Aorta (tissue), 5 donors: ENCODE measurements around the gene PALLD. TPM values are rescaled to one million over a fixed set of nuclear protein-coding genes. Genes with fewer than 3 reads are reported as not detected.

Experiments
- ATAC-seq: fragments of 200-7000 bp; cut with Tn5 transposase; one replicate; pipeline ENCODE4 v1.9.1; 2022; ENCODE audit warnings: moderate library complexity; ENCODE audit not compliant: low FRiP score
- DNase-seq, 2 donors: peaks; one replicate each; pipeline ENCODE4 v3.0.0-alpha.2; 2020
- H3K27ac ChIP-seq, 2 donors: one replicate each; pipeline ENCODE4 v1.5.1; 2013; ENCODE audit warnings: low read length in 2 of 2, mild to moderate bottlenecking in 2 of 2, moderate library complexity in 2 of 2, control low read depth in 1 of 2, inconsistent platforms in 1 of 2, low read depth in 1 of 2
- H3K27me3 ChIP-seq, 2 donors: one replicate each; pipeline ENCODE4 v1.6.1; 2013; ENCODE audit warnings: control low read depth in 1 of 2, low read length in 1 of 2, mild to moderate bottlenecking in 1 of 2, moderate library complexity in 1 of 2; ENCODE audit not compliant: insufficient read depth in 2 of 2, control insufficient read depth in 1 of 2
- H3K36me3 ChIP-seq, 2 donors: one replicate each; pipeline ENCODE4 v1.6.1; 2013; ENCODE audit warnings: control low read depth in 1 of 2, low read length in 1 of 2, mild to moderate bottlenecking in 1 of 2; ENCODE audit not compliant: insufficient read depth in 2 of 2, control insufficient read depth in 1 of 2
- H3K4me1 ChIP-seq, 2 donors: one replicate each; pipeline ENCODE4 v1.6.1; 2013; ENCODE audit warnings: low read length in 2 of 2, control low read depth in 1 of 2, mild to moderate bottlenecking in 1 of 2, moderate library complexity in 1 of 2; ENCODE audit not compliant: insufficient read depth in 2 of 2, control insufficient read depth in 1 of 2
- H3K4me3 ChIP-seq, 2 donors: one replicate each; pipeline ENCODE4 v1.5.1; 2013; ENCODE audit warnings: low read length in 2 of 2, control low read depth in 1 of 2, mild to moderate bottlenecking in 1 of 2
- H3K9me3 ChIP-seq: one replicate; pipeline ENCODE4 v1.6.1; 2013; ENCODE audit warnings: mild to moderate bottlenecking, low read length; ENCODE audit not compliant: control insufficient read depth
- WGBS, 2 donors: extraction: QIAGEN DNeasy Blood & Tissue Kit; methylation state at CpG; one replicate each; pipeline ENCODE4 v1.1.7; 2013; 5-methylcytosine and 5-hydroxymethylcytosine counted together
- intact Hi-C, 2 donors: fragments of 100-400 bp; cut with DNase I; formaldehyde crosslinking; loops; one replicate each; pipeline versions ENCODE4 v1.14.2 to v1.15.0; 2022
- polyA plus RNA-seq, 2 donors: library from polyadenylated mRNA; stranded (reverse); fragments of 200-250 nt; gene quantifications; one replicate each; pipeline ENCODE4 v1.2.3, GENCODE V29; 2013
- total RNA-seq, 2 donors: library from RNA; stranded (reverse); fragmentation: NEBNext Ultra II Directional; extraction: Animal tissue kit (Norgen Biotek cat#: 25700); gene quantifications; one replicate each; pipeline ENCODE4 v1.2.1, GENCODE V29; 2021
- donor health status: healthy with polysubstance abuse.
- donor health status: Bipolar disorder and iron deficiency.
- donor health status: DM: no; HTN: no; CAD: no.
- donor health status: DM: no; HTN: no; CAD: no.
- donor health status: DM: yes; HTN: yes; CAD: no.

The PALLD gene
- total and polyA plus RNA-seq, 4 donors, result 253 to 626 (median 464) TPM

DNA sequence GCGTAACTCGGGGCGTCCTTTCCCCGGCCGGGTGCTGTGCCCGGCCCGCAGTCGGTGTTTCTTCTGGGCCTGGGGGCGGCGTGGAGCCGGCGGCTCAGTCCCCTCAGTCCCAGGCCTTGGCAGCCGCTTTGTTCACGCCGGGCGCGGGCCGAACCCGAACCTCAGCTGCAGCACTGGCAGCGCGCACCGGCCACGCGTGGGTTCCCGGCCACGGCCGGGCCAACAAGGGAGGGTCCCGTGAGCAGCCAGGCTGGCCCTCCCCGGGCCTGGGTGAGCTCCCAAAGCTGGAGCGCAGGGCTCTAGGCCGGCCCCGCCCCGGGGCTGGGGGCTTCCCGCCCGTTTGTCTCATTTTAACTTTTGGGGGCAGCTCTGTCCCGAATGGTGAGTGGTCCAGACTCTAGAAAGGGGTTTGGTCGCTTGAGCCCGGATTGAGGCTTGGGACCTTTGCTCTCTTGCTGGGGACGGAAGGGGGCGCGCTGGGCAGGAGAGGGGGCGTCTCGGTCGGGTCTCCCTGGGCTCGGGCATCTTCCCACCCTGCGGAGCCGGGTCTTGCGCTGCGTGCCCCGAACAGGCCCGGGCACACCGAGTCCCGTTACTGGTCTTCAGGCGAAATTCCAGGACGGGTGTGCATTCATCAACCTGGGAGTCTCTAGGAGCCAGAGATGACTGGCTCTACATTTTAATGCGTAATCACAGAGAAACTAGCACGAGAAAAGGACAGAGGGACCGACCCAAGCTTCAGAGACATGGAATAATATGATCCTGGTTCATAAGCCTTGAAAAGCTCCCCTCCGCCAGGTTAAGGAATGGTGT is 336.1 kb downstream of the PALLD start:
- ATAC-seq, result peak; percentile 71
- peak; percentile 62 to 85 for DNase-seq
- Histone ChIP-seq H3K9me3 (no peaks in the 10 kb centered on the region), H3K27me3 (no peaks in the 10 kb centered on the region), H3K36me3 (no peaks in the 10 kb centered on the region), H3K27ac (peak overlapping the region; percentile 79 to 97), H3K4me1 (peaks cover 3 to 12% of the 10 kb centered on the region in 2 donors), H3K4me3 (peak overlapping the region; percentile 54 to 90)
- 1% methylated on average over 59 of the region's 59 CpGs for WGBS, 2 donors
- intact Hi-C loops, result loop anchor here (5.0 to 10.0 kb wide), 5 partner anchors 44 to 248 kb away; no protein-coding TSS in a partner anchor

DNA sequence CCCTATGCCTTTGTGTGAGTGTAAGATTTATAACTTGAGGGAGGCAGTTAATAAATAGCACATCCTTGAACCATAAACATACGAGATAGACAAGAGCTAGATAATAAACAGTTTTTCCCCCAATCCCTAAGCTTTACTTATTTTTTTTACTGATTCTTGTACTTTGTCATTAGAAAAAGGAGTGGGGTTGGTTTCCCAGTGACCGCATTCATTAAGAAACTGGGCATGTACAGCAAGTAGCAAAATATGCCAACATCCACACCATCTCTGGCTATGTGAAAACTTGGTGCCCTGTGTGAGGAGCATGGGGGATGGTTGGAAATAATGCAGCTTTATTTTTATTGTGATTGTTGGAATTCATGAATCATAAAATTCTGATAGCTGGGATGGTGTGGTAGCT is 337.0 kb downstream of the PALLD start:
- Histone ChIP-seq H3K27ac (peak overlapping the region; percentile 37 to 97), H3K9me3 (no peaks in the 10 kb centered on the region), H3K27me3 (no peaks in the 10 kb centered on the region), H3K4me1 (peaks cover 4 to 12% of the 10 kb centered on the region in 2 donors), H3K36me3 (no peaks in the 10 kb centered on the region), H3K4me3 (peak overlapping the region; percentile 54 to 90)
- intact Hi-C loops, result loop anchor here (5.0 to 10.0 kb wide), 5 partner anchors 43 to 249 kb away; no protein-coding TSS in a partner anchor
- 5 to 6% methylated on average over 2 of the region's 2 CpGs for WGBS, 2 donors
- DNase-seq (no peak), ATAC-seq (no peak)

DNA sequence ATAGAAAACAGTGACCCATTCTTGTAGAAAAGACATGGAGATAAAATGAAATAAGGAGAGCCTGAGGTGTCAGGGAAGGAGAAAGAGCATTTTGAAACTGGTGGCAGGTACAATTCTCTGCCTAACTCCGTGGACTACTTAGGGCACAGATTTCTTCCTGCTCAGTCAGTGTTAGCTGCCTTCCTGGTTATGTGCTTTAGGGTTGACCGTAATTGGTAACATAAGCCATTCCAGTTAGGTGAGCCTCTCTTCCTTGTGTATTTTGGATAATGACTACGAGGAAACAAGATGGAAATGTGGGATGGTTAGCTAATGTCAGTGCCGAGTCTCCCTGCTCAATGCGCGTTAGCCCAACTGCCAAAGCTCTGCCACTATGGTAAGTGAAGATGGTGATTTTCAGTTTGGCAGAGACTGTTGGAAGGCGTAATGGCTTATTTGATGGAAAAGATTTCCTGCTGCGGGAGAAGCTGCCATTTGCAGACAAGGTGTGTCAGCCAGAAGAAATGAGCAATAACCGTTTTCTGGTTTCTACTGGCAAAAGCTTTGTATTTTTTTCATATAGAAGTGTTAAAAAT is 339.1 kb downstream of the PALLD start:
- no peaks in the 10 kb centered on the region for H3K9me3 ChIP-seq
- no peaks in the 10 kb centered on the region for H3K36me3 ChIP-seq
- DNase-seq (no peak), ATAC-seq (no peak)
- H3K4me1 ChIP-seq, result peaks cover 13 to 20% of the 10 kb centered on the region in 2 donors
- peak overlapping the region; percentile 69 to 86 for H3K27ac ChIP-seq
- 11 to 12% methylated on average over 9 of the region's 9 CpGs for WGBS, 2 donors
- intact Hi-C loops, result loop anchor here (5.0 to 10.0 kb wide), 2 partner anchors 46 to 251 kb away; no protein-coding TSS in a partner anchor
- H3K4me3 ChIP-seq, result peak overlapping the region; percentile 44 to 74
- no peaks in the 10 kb centered on the region for H3K27me3 ChIP-seq

DNA sequence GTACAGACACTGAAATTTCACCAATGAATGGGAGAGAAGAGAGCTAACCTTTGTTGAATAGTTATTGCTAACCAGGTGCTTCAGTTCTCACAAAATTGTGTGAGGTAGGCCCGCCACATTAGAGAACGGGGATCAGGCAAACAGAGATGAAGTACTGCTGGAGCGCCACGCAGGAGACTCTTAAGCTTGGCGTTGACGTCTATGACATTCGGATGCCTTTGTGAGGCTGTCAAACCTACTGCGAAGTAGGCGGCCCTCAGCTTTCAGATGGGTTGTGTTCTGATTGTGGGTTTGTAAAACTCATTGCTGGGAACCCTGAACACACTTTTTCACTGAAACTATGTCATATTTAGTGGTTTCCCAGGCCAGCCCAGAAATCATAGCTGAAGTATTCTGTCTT is 339.6 kb downstream of the PALLD start:
- DNase-seq, result no peak
- H3K4me1 ChIP-seq, result peaks cover 13 to 20% of the 10 kb centered on the region in 2 donors
- intact Hi-C loops, result loop anchor here (5.0 to 10.0 kb wide), 2 partner anchors 46 to 252 kb away; no protein-coding TSS in a partner anchor

DNA sequence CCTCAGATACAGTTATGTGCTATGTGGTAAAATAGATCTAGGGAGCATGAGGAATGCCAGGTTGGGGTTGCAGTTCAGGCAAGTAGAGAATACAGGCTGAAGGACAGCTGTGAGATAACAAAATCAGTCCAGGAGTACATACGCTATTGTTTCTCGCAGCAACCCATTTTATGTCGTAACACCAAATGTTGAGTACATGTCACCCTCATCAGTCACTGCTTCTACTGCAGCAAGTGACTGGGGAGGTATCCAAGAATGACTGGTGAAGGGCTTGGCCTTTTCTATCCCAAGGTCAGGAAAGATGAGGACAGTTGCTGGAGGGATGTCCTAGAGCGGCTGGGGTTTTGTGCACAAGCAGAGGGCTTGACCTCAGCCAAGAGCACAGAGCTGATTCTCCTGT is 341.1 kb downstream of the PALLD start:
- Histone ChIP-seq H3K4me1 (peaks cover 17 to 25% of the 10 kb centered on the region in 2 donors), H3K27me3 (no peaks in the 10 kb centered on the region), H3K9me3 (no peaks in the 10 kb centered on the region), H3K36me3 (no peaks in the 10 kb centered on the region), H3K4me3 (peak overlapping the region in 1 of 2 donors; percentile 51), H3K27ac (peak overlapping the region; percentile 19 to 85)
- intact Hi-C loops, result loop anchor here (5.0 to 10.0 kb wide), 2 partner anchors 44 to 253 kb away; no protein-coding TSS in a partner anchor
- ATAC-seq (no peak), DNase-seq (no peak)
- 69 to 78% methylated on average over 4 of the region's 4 CpGs for WGBS, 2 donors

More for the DNA sequence above, 339.6 kb downstream of the PALLD start:
- WGBS, 2 donors, result 20% methylated on average over 9 of the region's 9 CpGs
- Histone ChIP-seq H3K9me3 (no peaks in the 10 kb centered on the region), H3K27ac (peak overlapping the region; percentile 69), H3K27me3 (no peaks in the 10 kb centered on the region), H3K36me3 (no peaks in the 10 kb centered on the region), H3K4me3 (peak overlapping the region in 1 of 2 donors; percentile 74)
- ATAC-seq, result no peak

DNA sequence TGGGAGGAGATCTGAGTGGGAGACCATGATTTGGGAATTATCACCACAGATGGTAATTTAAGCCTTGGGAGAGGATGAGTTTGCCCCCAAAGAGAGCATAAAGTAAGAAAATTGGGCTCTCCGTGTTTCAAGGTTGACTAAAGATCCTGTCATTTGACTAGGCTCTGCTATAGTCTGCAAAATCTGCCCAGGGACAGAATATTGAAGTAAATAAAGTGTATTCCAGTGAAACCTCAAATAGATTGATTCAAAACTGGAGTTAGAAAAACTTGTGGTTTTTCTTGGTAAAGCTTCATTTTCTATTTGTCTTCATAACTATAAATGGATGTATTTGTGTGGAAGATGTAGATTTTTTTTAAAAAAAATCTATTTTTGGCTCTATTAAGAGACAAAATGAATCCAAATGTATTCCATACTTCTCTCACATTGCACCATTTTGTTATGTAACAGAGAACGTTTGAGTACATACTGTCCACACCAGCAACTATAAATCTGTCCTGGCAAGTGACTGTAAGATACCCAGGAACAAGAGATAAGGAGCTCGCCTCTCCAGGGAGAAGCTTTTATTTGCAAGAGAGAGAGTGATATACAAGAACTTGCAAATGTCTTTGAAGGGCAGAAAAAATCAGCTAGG is 343.0 kb downstream of the PALLD start:
- Histone ChIP-seq H3K9me3 (no peaks in the 10 kb centered on the region), H3K27ac (peak overlapping the region; percentile 84 to 93), H3K36me3 (no peaks in the 10 kb centered on the region), H3K4me1 (peaks cover 20 to 25% of the 10 kb centered on the region in 2 donors), H3K27me3 (no peaks in the 10 kb centered on the region), H3K4me3 (no peak overlapping the region)
- WGBS, 2 donors, result 14 to 15% methylated on average over 3 of the region's 3 CpGs
- ATAC-seq, result peak; percentile 48
- intact Hi-C loops, result loop anchor here (5.0 to 10.0 kb wide), 2 partner anchors 42 to 255 kb away; no protein-coding TSS in a partner anchor
- DNase-seq, result no peak

DNA sequence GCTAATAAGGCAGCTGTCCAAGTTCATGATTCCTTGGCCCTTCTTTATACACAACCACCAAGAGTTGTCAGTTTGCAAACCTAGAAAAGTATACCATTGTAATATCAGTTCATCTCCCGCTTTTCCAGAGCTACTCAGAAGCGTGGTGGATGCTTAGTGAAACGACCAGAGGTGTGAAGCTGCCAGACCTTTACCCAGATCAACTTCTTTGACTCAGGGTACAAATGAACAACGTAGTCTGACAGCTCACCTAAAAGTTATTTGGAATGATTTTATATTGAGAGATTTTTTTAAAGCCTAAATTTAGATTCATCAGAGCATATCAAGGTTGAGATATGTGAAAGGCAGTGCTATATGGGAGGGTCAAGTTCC is 343.5 kb downstream of the PALLD start:
- no peak for DNase-seq
- Histone ChIP-seq H3K36me3 (no peaks in the 10 kb centered on the region), H3K4me1 (peaks cover 22 to 25% of the 10 kb centered on the region in 2 donors), H3K27ac (peak overlapping the region; percentile 80 to 93), H3K4me3 (no peak overlapping the region), H3K27me3 (no peaks in the 10 kb centered on the region), H3K9me3 (no peaks in the 10 kb centered on the region)
- 33 to 35% methylated on average over 4 of the region's 4 CpGs for WGBS, 2 donors
- ATAC-seq, result no peak
- intact Hi-C loops, result no loop called here

DNA sequence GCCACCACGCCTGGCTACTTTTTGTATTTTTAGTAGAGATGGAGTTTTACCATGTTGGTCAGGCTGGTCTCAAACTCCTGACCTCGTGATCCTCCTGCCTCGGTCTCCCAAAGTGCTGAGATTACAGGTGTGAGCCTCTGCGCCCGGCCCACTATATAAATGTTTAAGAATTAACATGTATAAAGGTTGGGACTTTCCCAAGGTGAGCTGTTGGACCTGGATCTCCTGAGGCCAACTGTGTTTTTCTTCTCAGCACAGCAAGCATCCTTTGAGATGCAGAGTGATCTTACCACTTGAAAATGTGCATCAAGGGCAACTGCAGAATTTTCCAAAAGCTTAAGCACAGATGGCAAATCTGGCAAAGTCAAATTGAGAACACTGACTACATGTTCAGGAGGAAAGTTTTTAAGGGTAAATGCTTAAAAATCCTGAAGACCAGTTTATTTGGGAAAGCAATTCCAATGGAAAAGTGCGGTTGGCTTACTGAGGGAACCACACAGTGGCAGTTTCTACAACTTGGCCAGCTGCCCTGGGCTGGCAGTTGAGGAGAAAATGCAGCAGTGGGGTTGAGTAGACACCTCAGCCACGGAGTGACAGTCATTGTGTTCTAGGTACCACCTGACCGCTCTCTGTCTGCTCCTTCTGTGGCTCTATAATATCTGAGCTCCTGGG is 344.3 kb downstream of the PALLD start:
- intact Hi-C loops, result no loop called here
- DNase-seq, result no peak
- H3K27ac ChIP-seq, result peak overlapping the region; percentile 64 to 93
- H3K36me3 ChIP-seq, result no peaks in the 10 kb centered on the region
- no peaks in the 10 kb centered on the region for H3K9me3 ChIP-seq
- no peaks in the 10 kb centered on the region for H3K27me3 ChIP-seq
- no peak for ATAC-seq
- peaks cover 23 to 25% of the 10 kb centered on the region in 2 donors for H3K4me1 ChIP-seq
- WGBS, 2 donors, result 57 to 59% methylated on average over 8 of the region's 8 CpGs
- H3K4me3 ChIP-seq, result no peak overlapping the region
